Stimulated activated CD4-positive, alpha-beta T cell treated with anti-CD3 and anti-CD28 coated beads, TNF-alpha, amount 100 ng/mL, for 48 hours (primary cell): ENCODE results near the gene HAUS7.
A peak's percentile ranks its signal among the peaks of the same experiment; 100 is the strongest.
"Not testable (repeated sequence)": the region's sequence is repeated elsewhere in the genome, so short reads cannot be mapped to it uniquely, and the experiment has no call there.

Experiments
- DNase-seq, 3 donors: peaks; one replicate each; pipeline ENCODE4 v3.0.0-alpha.2; 2020; ENCODE audit warnings: low read depth in 3 of 3

The HAUS7 gene

DNA sequence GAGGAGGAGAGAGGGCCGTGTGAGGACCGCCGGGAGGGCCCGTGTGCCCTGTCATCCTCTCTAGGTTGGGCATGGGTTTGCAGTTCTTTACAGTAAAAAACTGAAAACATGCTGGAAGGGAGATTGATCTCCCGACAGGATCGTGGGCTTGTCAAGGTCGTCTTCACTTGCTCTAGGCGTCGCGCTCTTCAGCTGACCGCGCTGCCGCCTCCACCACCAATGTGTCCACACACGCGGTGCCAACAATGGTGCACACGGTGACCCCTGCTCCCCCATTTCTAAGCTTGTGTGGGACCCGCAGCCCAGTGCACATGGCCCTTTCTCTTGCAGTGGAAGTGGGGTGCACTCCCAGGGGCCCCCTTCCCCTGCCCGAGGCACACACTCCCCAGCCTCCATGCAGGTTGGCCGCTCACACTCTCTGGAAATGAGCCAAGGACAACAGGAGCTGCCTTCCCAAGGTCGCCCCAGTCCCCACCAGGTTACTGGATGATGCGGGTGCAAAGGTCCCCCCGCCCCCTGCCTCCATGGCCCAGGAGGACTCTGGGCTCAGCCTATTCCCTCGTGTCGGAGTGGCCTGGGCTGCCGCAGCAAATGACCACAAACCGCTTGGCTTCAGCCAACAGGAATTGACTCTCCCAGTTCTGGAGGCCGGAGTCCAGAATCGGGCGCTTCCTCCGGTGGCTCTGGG, 60.8 kb downstream of the HAUS7 start:
- no peak for DNase-seq

GRCh38 chrX:153408871-153409351, 61.5 kb downstream of the HAUS7 start:
- DNase-seq = no peak

- DNase-seq = no peak
Observed at GRCh38 chrX:153408221-153408721, 62.1 kb downstream of the HAUS7 start.

- DNase-seq = no peak
Observed at GRCh38 chrX:153407736-153408135, 62.6 kb downstream of the HAUS7 start.

DNA sequence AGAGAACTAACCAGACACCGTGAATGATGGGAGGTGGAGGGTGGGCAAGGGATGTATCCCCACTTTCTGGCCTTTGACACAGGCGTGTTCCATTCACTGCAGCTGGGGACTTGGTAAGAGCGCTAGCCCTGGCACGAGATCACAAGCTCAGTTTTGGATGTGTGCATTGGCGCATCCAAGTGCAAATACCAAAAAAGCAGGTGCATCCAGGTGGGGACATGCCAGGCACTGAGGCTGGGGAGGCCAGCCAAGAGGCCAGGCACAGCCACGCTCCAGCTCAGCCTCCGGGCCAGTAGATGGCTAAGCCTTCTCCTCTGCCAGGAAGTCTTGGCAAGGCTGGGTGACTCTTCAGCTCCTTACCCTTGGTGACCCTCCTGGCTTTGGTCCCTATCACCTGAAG, 63.5 kb downstream of the HAUS7 start:
- no peak for DNase-seq

DNA sequence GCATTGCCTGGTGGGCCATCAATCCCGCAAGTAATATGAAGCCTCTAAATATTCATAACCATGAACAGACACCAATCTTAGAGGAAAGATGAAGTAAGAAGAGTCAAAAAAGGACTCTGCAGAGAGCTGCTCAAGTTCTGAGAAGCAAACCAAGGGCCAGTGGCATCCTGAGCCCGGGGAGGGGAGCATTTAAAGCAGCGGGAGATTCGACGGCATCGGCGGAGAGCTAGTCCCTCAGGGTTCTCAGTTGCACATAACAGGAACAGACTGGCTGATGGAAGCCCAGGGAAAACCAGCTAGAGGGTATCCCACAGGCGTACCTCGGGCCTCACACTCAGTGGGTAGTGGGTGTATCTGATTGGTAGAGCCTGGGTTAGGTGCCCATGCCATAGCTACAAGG, 64.4 kb downstream of the HAUS7 start:
- DNase-seq = no peak

GRCh38 chrX:153405426-153405825, 65.0 kb downstream of the HAUS7 start:
- no peak for DNase-seq

DNA sequence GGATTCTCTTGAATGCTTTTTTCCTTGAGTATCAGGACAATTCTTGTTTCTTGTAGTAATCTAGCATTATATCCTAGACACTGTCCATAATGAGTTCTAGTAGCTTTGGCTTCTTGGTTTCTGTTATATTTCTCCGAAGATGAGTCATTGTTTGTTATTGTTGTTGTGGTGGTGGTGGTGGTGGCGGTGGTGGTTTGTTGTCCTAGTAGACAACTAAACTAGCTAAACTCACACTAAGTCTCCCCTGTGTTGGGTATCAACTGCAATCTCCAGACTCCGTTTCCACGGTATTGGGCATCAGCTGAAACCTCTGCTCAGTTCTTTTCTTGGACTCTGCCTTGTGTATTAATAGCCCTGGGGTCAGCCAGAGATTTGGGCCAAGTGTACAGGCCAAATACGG, 66.0 kb downstream of the HAUS7 start:
- not testable (repeated sequence) for DNase-seq

- no peak for DNase-seq
Observed at GRCh38 chrX:153401133-153401764, 69.1 kb downstream of the HAUS7 start, which contains the start of gene PNMA6E. Gene PNMA6E (minus strand): TSS chrX:153401350. CDS start chrX:153398849, 2,501 bp downstream.

DNA sequence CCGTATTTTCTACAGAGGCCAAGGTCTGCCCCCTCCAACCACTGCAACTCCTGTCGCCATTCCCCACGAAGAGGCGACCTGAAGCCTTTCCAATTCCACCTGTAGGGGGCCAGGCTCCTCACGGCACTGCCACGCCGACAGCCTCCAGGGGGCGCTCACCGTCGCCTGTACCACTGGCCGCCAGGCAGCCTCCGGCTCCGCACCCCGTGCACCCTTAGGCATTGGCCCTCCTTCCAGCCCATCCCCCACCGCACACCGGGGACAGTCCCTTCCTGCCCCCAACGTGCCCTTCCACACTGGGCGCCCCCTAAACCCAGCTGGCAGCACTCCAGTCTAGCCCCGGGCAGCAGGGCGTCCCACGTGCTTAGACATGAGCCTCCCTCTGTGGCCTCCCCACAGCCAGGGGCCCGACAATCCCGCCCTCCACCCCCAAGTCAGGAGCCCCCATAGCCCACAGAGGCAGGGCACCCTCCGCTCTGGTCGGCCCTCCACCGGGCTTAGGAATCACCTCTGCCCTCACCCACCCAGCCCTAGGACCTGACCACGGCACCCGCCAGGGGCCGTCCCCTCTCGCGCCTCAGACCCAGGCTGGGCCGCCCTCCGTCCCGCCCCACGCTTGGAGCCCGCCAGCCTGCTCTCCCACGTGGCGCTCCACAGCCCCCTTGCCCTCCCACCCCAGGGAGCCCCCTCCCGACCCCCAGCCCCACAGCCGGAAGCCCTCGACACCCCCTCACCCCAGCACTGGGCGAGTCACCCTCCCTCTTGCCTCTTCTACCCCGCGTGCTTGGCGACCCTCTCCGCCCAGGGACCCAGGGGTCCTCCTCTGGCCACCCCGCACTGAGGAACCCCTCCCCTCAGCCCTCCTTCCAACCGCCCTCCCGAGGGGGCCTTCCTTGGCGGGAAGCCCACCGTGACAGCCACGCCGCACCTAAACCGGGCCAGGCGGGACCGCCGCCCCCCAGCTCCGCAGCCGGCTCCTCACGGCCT, 69.9 kb downstream of the HAUS7 start:
- DNase-seq = peak; percentile 27 to 59 (median 29)

- DNase-seq = no peak
Observed at GRCh38 chrX:153398275-153398960, 72.0 kb downstream of the HAUS7 start.
